HEK293T (cell line): Measurements from ENCODE around the gene TBC1D2.

Experiments
- CTCF ChIA-PET: fragments of 350-600 bp; formaldehyde crosslinking; extraction: SDS; loops from one replicate; lab custom pipeline; 2021; ENCODE audit warnings: antibody characterized with exemption, inconsistent platforms; lab: Yijun Ruan, JAX
- POLR2A ChIA-PET: fragments of 350-600 bp; formaldehyde crosslinking; extraction: SDS; loops from one replicate; lab custom pipeline; 2020; ENCODE audit warnings: antibody characterized with exemption, inconsistent platforms; lab: Yijun Ruan, JAX
- DNase-seq: peaks from one replicate; pipeline ENCODE4 v3.0.0; 2012; ENCODE audit warnings: mixed read lengths; ENCODE audit errors: extremely low spot score
- ARNT ChIP-seq: fragments of 450-650 bp; IDR thresholded peaks from 2 replicates; pipeline ENCODE4 v1.6.1; 2017; ENCODE audit warnings: mild to moderate bottlenecking
- BHLHE40 ChIP-seq: fragments of 450-650 bp; IDR thresholded peaks from 2 replicates; pipeline ENCODE4 v1.6.1; 2016; ENCODE audit warnings: mild to moderate bottlenecking, moderate library complexity, borderline replicate concordance
- CTBP1 ChIP-seq: fragments of 450-650 bp; IDR thresholded peaks from 2 replicates; pipeline ENCODE4 v1.6.1; 2016; ENCODE audit warnings: borderline replicate concordance
- ELF4 ChIP-seq: fragments of 450-650 bp; IDR thresholded peaks from 2 replicates; pipeline ENCODE4 v1.6.1; 2017; ENCODE audit warnings: antibody characterized with exemption
- FOXA1 ChIP-seq: fragments of 450-650 bp; IDR thresholded peaks from 2 replicates; pipeline ENCODE4 v1.6.1; 2016; ENCODE audit warnings: mild to moderate bottlenecking
- FOXK2 ChIP-seq: fragments of 450-650 bp; IDR thresholded peaks from 2 replicates; pipeline ENCODE4 v1.6.1; 2016; ENCODE audit warnings: mild to moderate bottlenecking
- FOXM1 ChIP-seq: fragments of 450-650 bp; IDR thresholded peaks from 2 replicates; pipeline ENCODE4 v1.6.1; 2017; ENCODE audit warnings: mild to moderate bottlenecking, borderline replicate concordance
- HDGF ChIP-seq: fragments of 450-650 bp; IDR thresholded peaks from 2 replicates; pipeline ENCODE4 v1.6.1; 2017; ENCODE audit warnings: antibody characterized with exemption, borderline replicate concordance
- L3MBTL2 ChIP-seq: fragments of 450-650 bp; conservative IDR thresholded peaks from 2 replicates; pipeline ENCODE4 v1.6.1; 2016; ENCODE audit warnings: mild to moderate bottlenecking
- LEF1 ChIP-seq: fragments of 450-650 bp; IDR thresholded peaks from 2 replicates; pipeline ENCODE4 v1.6.1; 2017; ENCODE audit warnings: mild to moderate bottlenecking, borderline replicate concordance
- NFRKB ChIP-seq: fragments of 450-650 bp; IDR thresholded peaks from 2 replicates; pipeline ENCODE4 v1.6.1; 2016; ENCODE audit warnings: mild to moderate bottlenecking, moderate library complexity
- SP1 ChIP-seq: fragments of 450-650 bp; IDR thresholded peaks from 2 replicates; pipeline ENCODE4 v1.6.1; 2017
- SUZ12 ChIP-seq: fragments of 450-650 bp; IDR thresholded peaks from 2 replicates; pipeline ENCODE4 v1.6.1; 2016; ENCODE audit warnings: mild to moderate bottlenecking
- TARDBP ChIP-seq: fragments of 450-650 bp; IDR thresholded peaks from 2 replicates; pipeline ENCODE4 v1.6.1; 2016
- ZNF384 ChIP-seq: fragments of 450-650 bp; IDR thresholded peaks from 2 replicates; pipeline ENCODE4 v1.6.1; 2016
- TF ChIP-seq, protein P1 (sequence below): fragments of 450-650 bp; IDR thresholded peaks from 2 replicates; pipeline ENCODE4 v1.6.1; 2016

The TBC1D2 gene

DNA sequence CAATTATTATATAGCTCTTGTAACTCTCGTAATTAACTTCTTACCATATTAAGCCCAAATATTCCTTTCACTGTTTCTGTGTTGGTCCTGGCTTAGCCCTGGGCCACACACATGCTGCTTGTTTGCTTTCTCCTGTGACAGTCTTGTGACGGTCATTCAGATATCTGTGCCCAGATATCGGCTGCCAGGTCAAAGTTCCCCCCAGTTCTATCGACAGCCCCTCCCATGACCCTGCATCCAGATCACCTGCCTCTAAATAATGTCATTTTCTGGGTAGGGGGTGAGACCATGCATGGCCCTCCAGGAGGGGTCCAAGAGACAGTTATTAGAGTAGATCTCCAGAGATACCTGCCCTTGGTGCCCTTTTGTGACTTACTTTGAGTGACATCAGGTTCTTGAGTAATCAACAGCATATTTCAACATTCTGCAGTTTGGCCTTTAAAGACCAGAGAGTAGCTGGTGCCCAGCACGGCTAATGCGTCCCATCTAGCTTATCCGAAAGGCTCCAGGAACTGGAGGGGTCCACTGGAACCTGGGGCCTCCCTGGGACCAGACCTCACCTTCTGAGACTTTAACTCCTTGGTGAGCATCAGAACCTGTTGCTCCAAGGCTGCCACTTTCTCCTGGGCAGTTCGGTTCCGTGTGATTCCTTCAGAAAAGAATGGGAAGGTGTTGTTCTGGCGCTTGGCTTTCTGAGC, 26.9 kb downstream of the TBC1D2 start:
- ChIA-PET CTCF (interaction anchor here (1.2 to 1.6 kb wide), 2 partner anchors 13 to 26 kb away, joined by 3 to 4 read pairs; no protein-coding TSS in a partner anchor), POLR2A (interaction anchor here (1.8 kb wide), 1 partner anchor 27 kb away, joined by 7 read pairs; the partner anchor contains the start of gene TBC1D2)
- DNase-seq: no peak

DNA sequence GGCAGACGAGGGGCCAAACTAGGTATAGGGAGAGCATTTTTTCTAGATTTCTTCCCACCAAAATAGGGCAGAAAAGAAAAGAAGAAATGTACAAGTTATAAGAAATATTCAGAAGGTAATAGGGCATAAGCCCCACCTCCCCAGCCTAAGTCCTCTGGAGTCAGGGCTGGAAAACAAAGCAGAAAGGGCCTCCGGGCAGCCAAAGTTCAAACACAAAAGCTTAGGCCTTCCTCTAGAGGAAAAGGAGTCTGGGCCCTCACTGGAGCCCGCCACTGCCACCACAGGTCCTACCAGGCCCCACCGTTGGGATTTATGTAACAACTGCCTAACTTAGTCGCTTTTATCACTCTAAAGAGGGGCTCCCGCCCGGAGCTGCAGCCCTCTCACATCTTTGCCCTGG, 27.6 kb downstream of the TBC1D2 start:
- TF ChIP-seq L3MBTL2 (no peak), ZNF384 (no peak), SUZ12 (no peak), FOXM1 (no peak), ELF4 (no peak), NFRKB (no peak), HDGF (no peak), ARNT (no peak), CTBP1 (no peak), FOXA1 (no peak), SP1 (no peak), TARDBP (no peak), BHLHE40 (no peak), LEF1 (no peak), FOXK2 (no peak)
- TF ChIP-seq, protein P1, sequence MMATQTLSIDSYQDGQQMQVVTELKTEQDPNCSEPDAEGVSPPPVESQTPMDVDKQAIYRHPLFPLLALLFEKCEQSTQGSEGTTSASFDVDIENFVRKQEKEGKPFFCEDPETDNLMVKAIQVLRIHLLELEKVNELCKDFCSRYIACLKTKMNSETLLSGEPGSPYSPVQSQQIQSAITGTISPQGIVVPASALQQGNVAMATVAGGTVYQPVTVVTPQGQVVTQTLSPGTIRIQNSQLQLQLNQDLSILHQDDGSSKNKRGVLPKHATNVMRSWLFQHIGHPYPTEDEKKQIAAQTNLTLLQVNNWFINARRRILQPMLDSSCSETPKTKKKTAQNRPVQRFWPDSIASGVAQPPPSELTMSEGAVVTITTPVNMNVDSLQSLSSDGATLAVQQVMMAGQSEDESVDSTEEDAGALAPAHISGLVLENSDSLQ: no peak
- POLR2A ChIA-PET: no interaction called here
- DNase-seq: no peak
- CTCF ChIA-PET: interaction anchor here (0.9 to 1.2 kb wide), 2 partner anchors 9 to 25 kb away, joined by 3 read pairs; no protein-coding TSS in a partner anchor

More for the DNA sequence above, 26.9 kb downstream of the TBC1D2 start:
- TF ChIP-seq, protein P1: no peak

DNA sequence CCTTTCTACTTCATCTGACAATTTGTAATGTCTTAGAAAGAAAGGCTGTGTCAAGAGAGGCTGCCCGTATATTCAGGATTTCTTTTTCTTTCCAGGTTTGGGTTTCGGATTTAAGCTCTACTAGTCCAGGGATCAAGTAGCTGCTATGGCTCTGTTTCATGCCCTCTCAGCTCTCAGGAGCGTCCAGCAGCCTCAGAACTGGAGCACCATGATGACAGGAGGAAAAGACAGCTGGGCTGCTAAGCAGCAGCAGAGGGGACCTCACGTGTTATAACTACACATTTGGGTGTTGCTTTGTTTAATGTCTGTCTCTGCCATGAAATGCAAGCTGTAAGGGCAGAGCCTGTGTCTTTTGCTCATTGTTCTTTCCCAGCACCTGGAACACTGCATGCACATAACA, 28.5 kb downstream of the TBC1D2 start:
- ChIA-PET CTCF (interaction anchor here (0.9 kb wide), 1 partner anchor 9 kb away, joined by 3 read pairs; no protein-coding TSS in a partner anchor), POLR2A (no interaction called here)
- TF ChIP-seq FOXM1: no peak
- no peak for TF ChIP-seq SUZ12
- no peak for TF ChIP-seq FOXK2
- no peak for TF ChIP-seq NFRKB
- no peak for TF ChIP-seq CTBP1
- no peak for TF ChIP-seq ARNT
- TF ChIP-seq TARDBP: no peak
- TF ChIP-seq, protein P1: no peak
- no peak for TF ChIP-seq ELF4
- TF ChIP-seq FOXA1: no peak
- TF ChIP-seq SP1: no peak
- no peak for DNase-seq

DNA sequence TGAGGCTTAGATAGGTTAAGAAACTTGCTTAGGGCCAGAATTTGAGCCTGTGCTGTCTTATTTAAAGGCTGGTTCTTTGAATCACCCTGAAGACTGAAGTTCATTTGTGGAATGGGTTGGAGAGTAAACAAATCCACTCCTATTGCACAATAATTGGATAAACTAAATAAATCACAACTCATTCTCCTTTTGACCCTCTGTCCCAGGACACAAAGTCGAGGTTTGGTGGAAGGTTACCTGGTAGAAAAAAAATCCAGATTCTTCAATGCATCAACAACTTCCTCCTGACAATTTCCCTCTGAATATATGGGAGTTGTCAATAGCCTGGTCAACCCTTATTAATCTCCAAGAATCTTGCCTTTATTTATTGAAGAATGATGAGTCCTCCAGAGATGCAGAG, 28.9 kb downstream of the TBC1D2 start:
- ChIA-PET POLR2A (no interaction called here), CTCF (no interaction called here)
- TF ChIP-seq L3MBTL2: no peak
- TF ChIP-seq, protein P1: no peak
- no peak for TF ChIP-seq ZNF384
- no peak for TF ChIP-seq CTBP1
- TF ChIP-seq LEF1: no peak
- TF ChIP-seq TARDBP: no peak
- TF ChIP-seq SP1: no peak
- TF ChIP-seq FOXA1: no peak
- no peak for TF ChIP-seq ELF4
- no peak for TF ChIP-seq HDGF
- no peak for TF ChIP-seq BHLHE40
- no peak for TF ChIP-seq FOXK2
- TF ChIP-seq NFRKB: no peak
- TF ChIP-seq SUZ12: no peak
- no peak for TF ChIP-seq FOXM1
- no peak for TF ChIP-seq ARNT
- DNase-seq: no peak

DNA sequence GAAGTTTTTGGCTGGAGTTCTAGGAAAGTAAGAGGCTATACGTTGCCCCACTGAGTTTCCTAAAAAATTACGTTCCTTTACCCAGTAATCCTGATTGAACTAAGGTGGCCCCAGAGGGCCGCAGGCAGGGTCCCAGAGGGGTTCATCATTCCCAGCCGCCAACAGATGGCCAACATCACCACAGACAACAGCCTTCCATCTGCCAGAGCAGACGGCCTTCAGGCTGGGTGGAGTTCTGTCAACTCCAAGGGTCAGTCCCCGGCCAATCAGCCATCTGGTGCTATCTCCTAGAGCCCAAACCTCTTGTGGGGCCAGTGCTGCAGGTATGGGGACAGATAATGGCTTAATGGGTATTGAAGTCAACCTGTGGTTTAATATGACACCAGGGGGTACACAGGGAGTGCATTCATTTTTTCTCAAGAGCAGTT, 30.4 kb downstream of the TBC1D2 start:
- CTCF ChIA-PET: no interaction called here
- DNase-seq: no peak
- no peak for TF ChIP-seq ELF4
- no peak for TF ChIP-seq FOXK2
- no peak for TF ChIP-seq SUZ12
- no peak for TF ChIP-seq FOXM1
- POLR2A ChIA-PET: no interaction called here
